Stimulated activated CD8-positive, alpha-beta memory T cell treated with anti-CD3 and anti-CD28 coated beads, Interleukin-12 subunit alpha, Interleukin-12 subunit beta, amount 100 ng/mL, for 1 hour (primary cell): ENCODE results near the gene SSPN.

Experiments used
- DNase-seq: peaks from one replicate; pipeline ENCODE4 v3.0.0-alpha.2; 2020; ENCODE audit warnings: low read depth

Gene SSPN

DNA sequence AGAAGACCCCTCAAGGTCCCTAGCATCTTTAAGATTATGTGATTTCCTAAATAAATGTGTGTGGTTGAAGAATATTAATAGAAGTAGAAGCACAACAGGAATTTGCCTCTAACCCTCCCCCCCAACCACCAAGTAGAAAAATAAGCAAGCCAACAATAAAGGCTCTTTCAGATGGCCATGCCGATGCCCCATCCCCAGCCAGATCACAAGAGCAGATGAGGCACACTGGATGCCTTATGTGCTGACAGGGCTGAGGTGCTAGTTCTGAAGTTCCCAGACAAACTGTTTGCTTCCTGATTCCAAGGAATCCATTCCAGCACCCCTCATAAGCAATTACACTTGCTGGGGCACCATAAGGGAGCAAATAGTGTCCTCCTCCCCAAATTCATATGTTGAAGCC, 90.0 kb downstream of the SSPN start:
- no peak for DNase-seq

DNA sequence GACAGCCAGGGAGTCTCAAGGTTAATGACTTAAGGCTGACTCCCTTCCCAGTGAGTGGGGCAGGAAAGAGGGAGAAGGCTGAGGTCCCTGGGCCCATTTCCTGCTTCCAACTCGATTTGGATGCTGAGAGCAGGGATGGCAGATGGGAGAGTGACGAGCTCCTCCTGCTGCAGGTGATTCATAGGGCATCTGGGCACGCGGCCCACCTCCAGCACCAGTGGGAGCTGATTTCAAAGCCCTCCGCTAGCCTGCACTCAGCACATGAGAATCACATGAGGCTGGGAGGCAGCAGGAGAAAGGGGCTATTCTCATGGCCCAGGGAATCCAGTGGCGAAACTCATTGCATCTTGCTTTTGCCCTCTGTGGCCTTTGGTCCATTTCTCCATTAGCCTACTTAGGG, 90.8 kb downstream of the SSPN start:
- DNase-seq: no peak

DNA sequence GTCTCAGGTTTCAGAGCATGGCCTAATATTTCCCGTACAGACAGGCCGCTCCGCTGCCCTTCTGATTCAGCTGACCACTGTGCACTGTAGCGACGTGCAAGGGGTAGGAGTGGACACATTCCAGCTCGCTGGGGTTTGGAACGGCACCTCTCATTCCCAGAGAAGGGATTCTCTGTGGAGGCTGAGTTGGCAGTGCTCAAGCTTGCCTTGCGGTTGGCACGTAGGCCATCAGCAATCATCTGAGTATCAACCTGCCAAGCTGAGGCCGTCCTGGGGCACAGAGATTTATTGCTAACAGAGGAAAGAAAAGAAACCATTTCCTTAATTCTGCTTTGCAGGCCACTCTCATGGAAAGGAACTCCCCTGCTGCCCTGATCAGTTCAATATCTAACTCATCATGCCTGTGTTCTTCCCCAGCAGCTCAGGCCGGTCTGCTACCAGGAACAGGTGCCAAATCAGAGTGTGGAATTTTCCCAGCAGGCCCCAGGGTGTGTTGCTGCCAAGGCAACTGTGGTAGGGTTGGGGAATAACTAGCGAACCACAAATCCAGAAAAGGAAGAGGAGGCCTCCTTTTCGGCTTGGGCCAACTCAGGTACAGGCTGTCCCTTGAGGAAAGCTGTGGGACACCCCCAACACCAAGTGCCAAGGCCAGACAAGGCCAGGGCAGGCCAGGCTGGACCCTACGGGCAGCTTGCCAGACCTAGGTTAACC, 92.5 kb downstream of the SSPN start:
- no peak for DNase-seq

DNA sequence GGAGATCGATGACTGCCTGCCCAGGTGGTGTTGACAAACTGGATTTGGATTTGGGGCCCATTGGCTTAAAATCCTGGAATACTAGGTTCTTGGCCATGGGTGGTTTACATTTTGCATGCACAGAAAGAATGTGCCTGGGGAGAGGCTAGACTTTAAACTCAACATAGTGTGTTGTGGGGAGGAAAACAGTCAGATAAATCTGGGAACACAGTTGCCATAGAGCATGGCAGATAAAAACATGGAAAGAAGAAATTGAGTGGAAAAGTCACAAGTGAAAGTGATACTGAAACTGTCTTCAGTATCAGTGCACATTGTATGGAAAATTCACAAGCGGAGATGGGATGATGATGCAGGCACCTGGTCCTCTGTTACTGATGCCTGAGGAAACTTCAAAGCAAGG, 95.2 kb downstream of the SSPN start:
- no peak for DNase-seq

DNA sequence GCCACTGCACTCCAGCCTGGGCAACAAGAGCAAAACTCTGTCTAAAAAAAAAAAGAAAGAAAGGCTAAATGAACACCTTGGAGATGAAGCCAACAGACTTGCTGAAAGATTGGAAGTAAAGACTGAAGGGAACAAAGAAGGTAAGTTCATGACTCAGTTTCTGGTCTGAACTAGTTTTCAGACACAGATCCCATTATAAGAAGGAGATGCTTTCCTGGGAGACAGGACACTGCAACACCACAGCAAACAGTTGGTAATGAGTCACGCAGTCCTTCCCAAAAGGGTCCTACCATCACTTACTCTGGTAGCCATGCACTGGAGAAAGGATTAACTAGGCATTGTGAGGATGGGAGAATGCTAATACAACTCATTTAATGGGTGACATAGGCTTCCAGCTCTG, 97.2 kb downstream of the SSPN start:
- no peak for DNase-seq

DNA sequence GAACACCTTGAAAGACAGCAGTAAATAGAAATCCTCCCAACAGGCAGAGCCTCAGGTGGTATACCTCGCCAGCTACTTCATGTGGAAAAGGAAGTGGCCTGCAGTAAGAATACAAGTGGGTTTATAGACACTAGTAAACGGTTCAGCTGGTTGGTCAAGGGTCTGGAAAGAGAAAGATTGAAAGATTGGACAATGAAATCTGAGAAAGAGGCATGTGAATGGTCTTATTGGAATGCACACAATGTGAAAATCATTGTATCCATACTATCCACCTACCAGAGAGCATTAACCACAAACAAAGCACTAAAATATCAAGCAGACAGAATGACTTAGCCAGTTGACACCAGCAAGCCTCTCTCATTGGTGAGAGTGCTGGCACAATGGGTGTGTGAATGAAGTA, 98.2 kb downstream of the SSPN start:
- DNase-seq: no peak

DNA sequence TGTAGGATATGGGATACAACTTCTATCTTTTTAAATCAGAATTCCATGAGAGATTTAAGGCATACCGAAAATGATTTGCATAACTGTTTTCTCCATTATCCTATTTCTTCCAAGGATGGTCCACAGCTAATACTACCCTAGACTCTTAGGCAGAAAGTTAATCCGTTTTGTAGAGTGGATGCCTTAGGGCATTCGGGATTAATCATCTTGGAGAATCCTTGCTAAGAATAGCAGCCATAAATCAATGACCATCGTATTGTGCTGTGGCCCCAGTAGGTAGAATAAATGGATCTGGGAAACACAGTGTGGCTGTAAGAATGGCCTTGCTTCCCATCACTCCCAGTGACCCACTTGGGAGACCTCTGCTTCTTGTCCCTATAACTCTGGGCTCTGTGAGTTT, 99.6 kb downstream of the SSPN start:
- DNase-seq: no peak

DNA sequence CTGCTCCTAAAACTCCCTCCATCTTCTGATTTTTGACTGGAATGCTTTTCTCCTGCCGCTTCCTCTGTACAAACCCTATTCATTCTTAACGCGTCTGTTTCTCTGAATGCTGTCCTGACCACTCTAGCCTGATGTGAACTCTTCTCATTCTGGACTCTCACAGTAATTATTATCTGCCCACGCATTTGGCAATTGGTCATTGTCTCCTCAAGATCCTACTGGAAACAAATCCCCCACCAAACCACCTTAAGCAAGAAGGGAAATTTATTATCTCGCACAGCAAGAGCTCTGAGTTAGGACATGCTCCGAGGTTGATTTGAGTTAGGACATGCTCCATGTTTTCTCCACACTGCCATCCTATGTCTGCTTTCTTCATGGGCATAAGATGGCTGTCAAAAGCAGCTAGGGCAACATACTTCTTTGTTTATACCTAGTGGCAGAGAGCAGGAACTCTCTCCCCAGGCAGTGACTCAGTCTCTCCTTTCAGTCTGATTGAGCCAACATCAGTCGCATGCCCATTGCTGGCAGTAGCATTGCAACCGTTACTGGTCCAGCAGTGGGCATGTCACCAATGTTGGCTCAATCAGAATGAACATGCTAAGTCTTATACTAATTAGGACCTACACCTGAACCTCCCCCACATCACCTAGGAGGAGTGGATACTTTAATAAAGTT, 102.2 kb downstream of the SSPN start:
- DNase-seq: no peak

DNA sequence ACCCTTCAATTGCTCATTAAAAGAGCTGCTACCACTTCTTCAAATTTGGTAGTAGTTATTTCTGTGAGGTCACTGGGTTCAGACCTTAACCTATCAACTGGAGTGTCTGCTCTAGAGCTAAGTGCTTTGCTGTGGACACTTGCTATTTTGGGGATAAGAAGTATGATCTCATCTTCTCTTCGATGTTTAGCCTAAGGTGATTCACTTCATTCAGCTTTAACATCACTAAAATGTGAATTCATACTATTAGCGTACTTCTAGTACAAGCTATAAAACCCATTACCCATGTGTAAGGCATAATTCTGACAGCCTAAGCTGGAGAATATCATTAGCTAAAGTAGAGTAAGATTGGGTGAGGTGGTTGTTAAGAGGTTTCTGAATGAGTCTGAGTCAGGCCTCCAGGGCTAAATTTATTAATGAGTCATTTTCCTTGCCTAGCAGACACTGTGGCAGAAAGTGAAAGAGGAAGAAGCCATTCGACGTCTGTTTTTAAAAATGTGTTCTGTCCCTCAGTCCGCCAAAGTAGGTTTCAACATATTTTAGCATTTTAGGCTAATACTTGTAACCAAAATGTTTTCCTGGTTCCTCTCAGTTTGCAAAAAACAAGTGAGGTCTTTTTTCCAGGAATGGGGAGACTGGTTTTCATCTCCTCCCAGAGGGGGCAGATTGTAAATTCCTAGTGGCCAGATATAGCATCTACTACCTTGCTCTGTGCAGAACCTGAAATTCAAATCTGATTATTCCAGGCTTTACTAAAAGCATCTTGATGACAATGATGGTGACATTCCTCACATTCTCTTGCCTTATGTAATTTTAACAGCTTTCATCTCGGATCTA, 103.6 kb downstream of the SSPN start:
- DNase-seq: no peak

DNA sequence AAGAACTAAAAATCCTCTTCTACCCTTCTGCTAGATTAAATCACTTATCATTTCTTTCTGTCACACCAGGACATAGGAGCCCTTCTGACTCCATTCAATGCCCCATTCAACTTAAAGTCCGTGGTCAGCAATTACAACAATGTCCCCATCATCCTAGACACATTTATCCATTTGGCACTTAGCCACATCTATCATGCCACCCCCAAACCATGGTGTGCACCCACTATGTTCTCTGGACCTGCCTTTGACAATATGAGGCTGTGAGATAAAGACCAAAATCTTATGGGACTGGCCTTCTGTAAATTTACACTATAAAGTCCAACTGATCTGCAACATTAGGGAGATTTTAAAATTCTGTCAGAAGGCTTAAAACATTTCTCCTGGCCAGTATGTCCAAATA, 104.4 kb downstream of the SSPN start:
- no peak for DNase-seq
